ENCODE measurements around the gene ZNRF1. TPM values are rescaled to one million over a fixed set of nuclear protein-coding genes. Genes with fewer than 3 reads are reported as not detected.

Gene ZNRF1
- total and polyA plus RNA-seq, 10 donors, result 1.4 to 13.4 (median 6.4) TPM

- Histone ChIP-seq H3K27me3 (replicated peaks in 1 of 7) (peaks cover 0 to 81% (median 25%) of the 10 kb centered on the region in 7 donors), H3K9me3 (no peaks in the 10 kb centered on the region), H3K4me1 (peaks cover 12 to 73% (median 48%) of the 10 kb centered on the region in 6 donors), H3K4me3 (no peak overlapping the region), H3K27ac (no peak overlapping the region), H3K36me3 (no peaks in the 10 kb centered on the region)
- TF ChIP-seq CTCF (IDR thresholded peaks at IDR 0.05 in 8 of 11, conservative IDR thresholded peaks at IDR 0.05 in 3 of 11), result no peak
- TF ChIP-seq POLR2A (IDR thresholded peaks at IDR 0.05), result no peak
- TF ChIP-seq POLR2AphosphoS5 (IDR thresholded peaks at IDR 0.05), result no peak
- DNase-seq, result peak; percentile 70
- 14 to 25% (median 19%) methylated on average over 21 to 26 of the region's 26 CpGs for WGBS, 5 donors
- intact Hi-C loops (cut with DNase I; ENCODE audit: low total_unique reads), result no loop called here
Measured at GRCh38 chr16:75111961-75112733, 113.3 kb downstream of the ZNRF1 start.

- intact Hi-C loops (cut with DNase I; ENCODE audit: low total_unique reads), result no loop called here
Measured at GRCh38 chr16:75112734-75113491, 114.1 kb downstream of the ZNRF1 start.

GRCh38 chr16:75113541-75114121, 114.8 kb downstream of the ZNRF1 start:
- 89 to 94% (median 92%) methylated on average over 5 to 20 of the region's 20 CpGs; no CpG with 5 or more reads in 1 of the 5 donors for WGBS, 5 donors
- H3K4me1 ChIP-seq, result peaks cover 12 to 58% (median 43%) of the 10 kb centered on the region in 6 donors
- peak; percentile 63 for DNase-seq

More at GRCh38 chr16:75112734-75113491, 114.1 kb downstream of the ZNRF1 start:
- Histone ChIP-seq H3K27me3 (replicated peaks in 1 of 7) (peaks cover 0 to 73% (median 25%) of the 10 kb centered on the region in 7 donors), H3K36me3 (no peaks in the 10 kb centered on the region), H3K27ac (no peak overlapping the region), H3K4me1 (peaks cover 12 to 66% (median 48%) of the 10 kb centered on the region in 6 donors), H3K9me3 (no peaks in the 10 kb centered on the region), H3K4me3 (no peak overlapping the region)
- no peak for TF ChIP-seq POLR2AphosphoS5 (IDR thresholded peaks at IDR 0.05)
- no peak for TF ChIP-seq CTCF (IDR thresholded peaks at IDR 0.05 in 8 of 11, conservative IDR thresholded peaks at IDR 0.05 in 3 of 11)
- no peak for TF ChIP-seq POLR2A (IDR thresholded peaks at IDR 0.05)
- peak; percentile 36 for DNase-seq
- 50 to 68% (median 56%) methylated on average over 7 to 14 of the region's 14 CpGs for WGBS, 5 donors

More at GRCh38 chr16:75113541-75114121, 114.8 kb downstream of the ZNRF1 start:
- intact Hi-C loops (cut with DNase I; ENCODE audit: low total_unique reads), result no loop called here
- H3K36me3 ChIP-seq, result no peaks in the 10 kb centered on the region
- TF ChIP-seq POLR2A (IDR thresholded peaks at IDR 0.05) (no peak), POLR2AphosphoS5 (IDR thresholded peaks at IDR 0.05) (no peak), CTCF (IDR thresholded peaks at IDR 0.05 in 8 of 11, conservative IDR thresholded peaks at IDR 0.05 in 3 of 11) (no peak)
- H3K9me3 ChIP-seq, result no peaks in the 10 kb centered on the region
- H3K27ac ChIP-seq, result no peak overlapping the region
- H3K4me3 ChIP-seq, result no peak overlapping the region
- peaks cover 0 to 66% (median 25%) of the 10 kb centered on the region in 7 donors for H3K27me3 ChIP-seq (replicated peaks in 1 of 7)
